Measurements from ENCODE around the gene SYS1. TPM values are rescaled to one million over a fixed set of nuclear protein-coding genes. Genes with fewer than 3 reads are reported as not detected.

SYS1 gene
- total and polyA plus RNA-seq, 2 experiments from 2014 or later = 7.9 to 21.5 TPM

DNA sequence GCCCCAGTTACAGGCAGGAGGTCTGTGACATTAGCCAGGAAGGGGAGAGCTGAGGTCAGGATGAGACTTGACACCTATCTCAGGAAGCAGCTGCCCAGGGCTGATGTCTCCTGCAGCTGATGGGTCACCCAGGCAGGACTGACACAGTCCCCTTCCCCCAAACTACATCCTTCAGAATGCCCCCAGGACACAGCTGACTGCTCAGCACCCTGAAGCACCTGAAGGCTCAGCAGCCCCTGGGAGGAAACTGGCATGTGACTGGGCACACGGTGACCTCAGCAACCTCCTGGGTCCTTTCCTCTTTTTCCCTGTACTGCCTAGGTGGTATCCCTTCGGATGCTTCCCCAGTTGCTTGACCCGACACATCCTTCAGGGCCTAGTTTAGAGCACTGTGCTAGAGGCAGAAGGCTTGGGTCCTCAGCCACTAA is 16.7 kb upstream of the SYS1 start:
- ATAC-seq (no peak), DNase-seq (ENCODE audit: low spot score) (no peak)
- Histone ChIP-seq H4K20me1 (replicated peaks; ENCODE audit: insufficient read depth) (no peaks in the 10 kb centered on the region), H3K9me2 (ENCODE audit: insufficient read depth) (no peaks in the 10 kb centered on the region), H3K27ac (ENCODE audit: low read depth) (no peak overlapping the region), H3K4me3 (peak overlapping the region; percentile 92), H3K36me3 (ENCODE audit: insufficient read depth) (no peaks in the 10 kb centered on the region), H3K27me3 (ENCODE audit: insufficient read depth) (peaks cover 9% of the 10 kb centered on the region; the same call in 1 of the 2 replicates), H3K4me1 (ENCODE audit: insufficient read depth) (peaks cover 63% of the 10 kb centered on the region), H3K79me2 (replicated peaks; ENCODE audit: insufficient read depth) (peaks cover 60% of the 10 kb centered on the region), H2AFZ (no peak overlapping the region), H3F3A (replicated peaks; ENCODE audit: low read depth) (0 out of 2 replicates have a peak, but pooled peaks cover 5% of the 10 kb centered on the region), H3K4me2 (peak overlapping the region; percentile 98)
- no peaks in the 10 kb centered on the region for H3K9me3 Mint-ChIP-seq
- no peaks in the 10 kb centered on the region for H3K36me3 Mint-ChIP-seq (ENCODE audit: low read depth)
- H3K27me3 Mint-ChIP-seq (ENCODE audit: insufficient read depth, low read depth, poor library complexity) = peaks cover 13% of the 10 kb centered on the region
- H3K4me1 Mint-ChIP-seq = peaks cover 63% of the 10 kb centered on the region
- TF ChIP-seq ZNF114 (CRISPR knock-in tag; IDR thresholded peaks at IDR 0.05) = no peak
- no peak for TF ChIP-seq JUNB (IDR thresholded peaks at IDR 0.05; ENCODE audit: unreplicated experiment)
- TF ChIP-seq EZH2phosphoT487 (IDR thresholded peaks at IDR 0.05; ENCODE audit: unreplicated experiment) = no peak
- TF ChIP-seq CTCF (conservative IDR thresholded peaks at IDR 0.05; ENCODE audit: low read depth in 2 of 2) = no peak
- TF ChIP-seq STAT1 (IDR thresholded peaks at IDR 0.05; ENCODE audit: unreplicated experiment) = no peak
- TF ChIP-seq, protein P1, sequence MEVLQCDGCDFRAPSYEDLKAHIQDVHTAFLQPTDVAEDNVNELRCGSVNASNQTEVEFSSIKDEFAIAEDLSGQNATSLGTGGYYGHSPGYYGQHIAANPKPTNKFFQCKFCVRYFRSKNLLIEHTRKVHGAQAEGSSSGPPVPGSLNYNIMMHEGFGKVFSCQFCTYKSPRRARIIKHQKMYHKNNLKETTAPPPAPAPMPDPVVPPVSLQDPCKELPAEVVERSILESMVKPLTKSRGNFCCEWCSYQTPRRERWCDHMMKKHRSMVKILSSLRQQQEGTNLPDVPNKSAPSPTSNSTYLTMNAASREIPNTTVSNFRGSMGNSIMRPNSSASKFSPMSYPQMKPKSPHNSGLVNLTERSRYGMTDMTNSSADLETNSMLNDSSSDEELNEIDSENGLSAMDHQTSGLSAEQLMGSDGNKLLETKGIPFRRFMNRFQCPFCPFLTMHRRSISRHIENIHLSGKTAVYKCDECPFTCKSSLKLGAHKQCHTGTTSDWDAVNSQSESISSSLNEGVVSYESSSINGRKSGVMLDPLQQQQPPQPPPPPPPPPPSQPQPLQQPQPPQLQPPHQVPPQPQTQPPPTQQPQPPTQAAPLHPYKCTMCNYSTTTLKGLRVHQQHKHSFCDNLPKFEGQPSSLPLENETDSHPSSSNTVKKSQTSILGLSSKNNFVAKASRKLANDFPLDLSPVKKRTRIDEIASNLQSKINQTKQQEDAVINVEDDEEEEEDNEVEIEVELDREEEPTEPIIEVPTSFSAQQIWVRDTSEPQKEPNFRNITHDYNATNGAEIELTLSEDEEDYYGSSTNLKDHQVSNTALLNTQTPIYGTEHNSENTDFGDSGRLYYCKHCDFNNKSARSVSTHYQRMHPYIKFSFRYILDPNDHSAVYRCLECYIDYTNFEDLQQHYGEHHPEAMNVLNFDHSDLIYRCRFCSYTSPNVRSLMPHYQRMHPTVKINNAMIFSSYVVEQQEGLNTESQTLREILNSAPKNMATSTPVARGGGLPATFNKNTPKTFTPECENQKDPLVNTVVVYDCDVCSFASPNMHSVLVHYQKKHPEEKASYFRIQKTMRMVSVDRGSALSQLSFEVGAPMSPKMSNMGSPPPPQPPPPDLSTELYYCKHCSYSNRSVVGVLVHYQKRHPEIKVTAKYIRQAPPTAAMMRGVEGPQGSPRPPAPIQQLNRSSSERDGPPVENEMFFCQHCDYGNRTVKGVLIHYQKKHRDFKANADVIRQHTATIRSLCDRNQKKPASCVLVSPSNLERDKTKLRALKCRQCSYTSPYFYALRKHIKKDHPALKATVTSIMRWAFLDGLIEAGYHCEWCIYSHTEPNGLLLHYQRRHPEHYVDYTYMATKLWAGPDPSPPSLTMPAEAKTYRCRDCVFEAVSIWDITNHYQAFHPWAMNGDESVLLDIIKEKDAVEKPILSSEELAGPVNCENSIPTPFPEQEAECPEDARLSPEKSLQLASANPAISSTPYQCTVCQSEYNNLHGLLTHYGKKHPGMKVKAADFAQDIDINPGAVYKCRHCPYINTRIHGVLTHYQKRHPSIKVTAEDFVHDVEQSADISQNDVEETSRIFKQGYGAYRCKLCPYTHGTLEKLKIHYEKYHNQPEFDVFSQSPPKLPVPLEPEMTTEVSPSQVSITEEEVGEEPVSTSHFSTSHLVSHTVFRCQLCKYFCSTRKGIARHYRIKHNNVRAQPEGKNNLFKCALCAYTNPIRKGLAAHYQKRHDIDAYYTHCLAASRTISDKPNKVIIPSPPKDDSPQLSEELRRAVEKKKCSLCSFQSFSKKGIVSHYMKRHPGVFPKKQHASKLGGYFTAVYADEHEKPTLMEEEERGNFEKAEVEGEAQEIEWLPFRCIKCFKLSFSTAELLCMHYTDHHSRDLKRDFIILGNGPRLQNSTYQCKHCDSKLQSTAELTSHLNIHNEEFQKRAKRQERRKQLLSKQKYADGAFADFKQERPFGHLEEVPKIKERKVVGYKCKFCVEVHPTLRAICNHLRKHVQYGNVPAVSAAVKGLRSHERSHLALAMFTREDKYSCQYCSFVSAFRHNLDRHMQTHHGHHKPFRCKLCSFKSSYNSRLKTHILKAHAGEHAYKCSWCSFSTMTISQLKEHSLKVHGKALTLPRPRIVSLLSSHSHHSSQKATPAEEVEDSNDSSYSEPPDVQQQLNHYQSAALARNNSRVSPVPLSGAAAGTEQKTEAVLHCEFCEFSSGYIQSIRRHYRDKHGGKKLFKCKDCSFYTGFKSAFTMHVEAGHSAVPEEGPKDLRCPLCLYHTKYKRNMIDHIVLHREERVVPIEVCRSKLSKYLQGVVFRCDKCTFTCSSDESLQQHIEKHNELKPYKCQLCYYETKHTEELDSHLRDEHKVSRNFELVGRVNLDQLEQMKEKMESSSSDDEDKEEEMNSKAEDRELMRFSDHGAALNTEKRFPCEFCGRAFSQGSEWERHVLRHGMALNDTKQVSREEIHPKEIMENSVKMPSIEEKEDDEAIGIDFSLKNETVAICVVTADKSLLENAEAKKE (CRISPR knock-in tag; IDR thresholded peaks at IDR 0.05) = no peak
- TF ChIP-seq, protein P2, sequence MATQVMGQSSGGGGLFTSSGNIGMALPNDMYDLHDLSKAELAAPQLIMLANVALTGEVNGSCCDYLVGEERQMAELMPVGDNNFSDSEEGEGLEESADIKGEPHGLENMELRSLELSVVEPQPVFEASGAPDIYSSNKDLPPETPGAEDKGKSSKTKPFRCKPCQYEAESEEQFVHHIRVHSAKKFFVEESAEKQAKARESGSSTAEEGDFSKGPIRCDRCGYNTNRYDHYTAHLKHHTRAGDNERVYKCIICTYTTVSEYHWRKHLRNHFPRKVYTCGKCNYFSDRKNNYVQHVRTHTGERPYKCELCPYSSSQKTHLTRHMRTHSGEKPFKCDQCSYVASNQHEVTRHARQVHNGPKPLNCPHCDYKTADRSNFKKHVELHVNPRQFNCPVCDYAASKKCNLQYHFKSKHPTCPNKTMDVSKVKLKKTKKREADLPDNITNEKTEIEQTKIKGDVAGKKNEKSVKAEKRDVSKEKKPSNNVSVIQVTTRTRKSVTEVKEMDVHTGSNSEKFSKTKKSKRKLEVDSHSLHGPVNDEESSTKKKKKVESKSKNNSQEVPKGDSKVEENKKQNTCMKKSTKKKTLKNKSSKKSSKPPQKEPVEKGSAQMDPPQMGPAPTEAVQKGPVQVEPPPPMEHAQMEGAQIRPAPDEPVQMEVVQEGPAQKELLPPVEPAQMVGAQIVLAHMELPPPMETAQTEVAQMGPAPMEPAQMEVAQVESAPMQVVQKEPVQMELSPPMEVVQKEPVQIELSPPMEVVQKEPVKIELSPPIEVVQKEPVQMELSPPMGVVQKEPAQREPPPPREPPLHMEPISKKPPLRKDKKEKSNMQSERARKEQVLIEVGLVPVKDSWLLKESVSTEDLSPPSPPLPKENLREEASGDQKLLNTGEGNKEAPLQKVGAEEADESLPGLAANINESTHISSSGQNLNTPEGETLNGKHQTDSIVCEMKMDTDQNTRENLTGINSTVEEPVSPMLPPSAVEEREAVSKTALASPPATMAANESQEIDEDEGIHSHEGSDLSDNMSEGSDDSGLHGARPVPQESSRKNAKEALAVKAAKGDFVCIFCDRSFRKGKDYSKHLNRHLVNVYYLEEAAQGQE (IDR thresholded peaks at IDR 0.05; ENCODE audit: unreplicated experiment) = no peak
- TF ChIP-seq NANOG (IDR thresholded peaks at IDR 0.05; ENCODE audit: borderline replicate concordance) = no peak
- no peak for TF ChIP-seq CREB1 (CRISPR knock-in tag; IDR thresholded peaks at IDR 0.05; ENCODE audit: low read depth)
- no peak for TF ChIP-seq POLR2AphosphoS5 (IDR thresholded peaks at IDR 0.05; ENCODE audit: low read depth)
- TF ChIP-seq ZNF331 (CRISPR knock-in tag; IDR thresholded peaks at IDR 0.05; ENCODE audit: low read depth) = no peak
- no peak overlapping the region for H3K27ac Mint-ChIP-seq
- peak overlapping the region; percentile 91 for H3K4me3 Mint-ChIP-seq
